NOMO-1 (cell line): Measurements from ENCODE around the gene LCN9.

Source experiments
- DNase-seq, 2 experiments: peaks; one replicate each; lab custom pipeline; 2025; ENCODE audit not compliant: unreplicated experiment in 2 of 2; lab: John Stamatoyannopoulos, UW

The LCN9 gene

DNA sequence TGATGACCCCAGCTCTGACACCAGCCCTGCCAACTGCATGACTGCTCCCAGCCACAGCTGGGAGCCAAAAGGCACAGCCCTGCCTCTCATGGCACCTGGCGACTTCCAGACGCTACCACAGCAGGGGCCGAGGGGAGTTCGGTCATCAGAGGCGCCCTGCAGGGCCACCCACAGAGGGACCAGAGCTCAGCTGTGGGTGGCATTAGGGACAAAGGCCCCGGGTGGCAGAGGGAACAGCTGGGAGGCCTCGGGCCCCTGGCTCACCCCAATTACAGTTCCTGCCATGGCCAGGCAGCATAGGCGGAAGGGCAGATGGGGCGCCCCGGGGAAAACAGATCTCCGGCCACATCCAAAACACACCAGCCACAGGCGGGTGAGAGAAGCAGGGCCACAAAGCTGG, 32.5 kb downstream of the LCN9 start:
- no peak for DNase-seq

DNA sequence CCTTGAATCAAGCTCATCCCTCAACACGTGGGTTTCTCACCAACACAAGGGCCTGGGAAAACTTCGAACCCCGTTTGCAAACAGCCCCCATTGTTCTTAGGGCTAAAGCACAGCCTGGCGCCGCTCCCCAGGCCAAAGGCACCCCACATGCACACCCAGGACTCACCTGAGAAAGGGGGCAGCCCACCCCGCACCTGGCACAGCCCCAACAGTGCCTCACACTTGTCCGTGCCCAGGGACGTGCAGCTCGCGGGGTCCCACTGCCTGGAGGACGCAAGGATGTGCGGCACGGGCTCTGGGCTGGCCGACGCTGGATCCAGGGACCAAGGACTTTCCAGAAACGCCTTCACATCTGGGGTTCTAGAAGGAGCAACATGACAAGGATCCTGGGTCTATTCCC, 33.3 kb downstream of the LCN9 start:
- no peak for DNase-seq

DNA sequence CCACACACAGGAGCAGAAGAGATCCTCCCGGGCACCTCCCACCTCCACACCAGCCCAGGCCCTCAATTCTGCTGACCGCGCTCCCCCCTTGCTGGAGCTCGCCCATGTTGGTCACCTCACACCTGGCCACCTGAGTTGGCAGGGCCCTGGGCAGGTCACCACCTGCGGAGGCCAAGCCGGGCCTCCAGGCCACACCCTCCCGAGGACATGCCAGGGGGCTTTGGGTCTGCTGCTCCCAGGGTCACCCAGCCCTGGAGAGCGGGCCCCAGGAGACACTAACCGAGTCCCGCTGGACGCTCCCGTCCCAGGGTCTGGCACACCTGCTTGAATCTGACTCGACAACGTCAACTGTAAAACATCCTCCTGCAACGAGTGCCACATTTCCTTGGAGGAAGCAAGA, 34.1 kb downstream of the LCN9 start:
- DNase-seq, result no peak

DNA sequence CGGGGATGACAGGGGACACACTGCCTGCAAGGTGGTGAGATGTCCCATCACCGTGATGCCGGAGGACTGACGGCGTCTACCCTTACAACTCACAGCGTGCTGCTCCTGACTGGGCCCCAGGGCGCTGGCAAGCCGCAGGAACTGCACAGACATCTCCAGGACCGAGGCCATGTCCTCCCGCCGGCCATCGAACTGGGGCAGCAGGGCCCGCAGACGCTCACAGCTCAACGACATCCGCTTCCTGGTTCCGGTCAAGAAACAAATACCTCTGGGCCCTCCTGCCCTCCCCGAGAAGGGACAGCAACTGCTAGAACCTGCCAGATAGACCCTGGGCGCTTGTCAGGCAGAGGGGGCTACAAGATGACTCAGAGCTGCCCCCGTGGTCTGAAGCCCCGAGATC, 35.1 kb downstream of the LCN9 start:
- no peak for DNase-seq

DNA sequence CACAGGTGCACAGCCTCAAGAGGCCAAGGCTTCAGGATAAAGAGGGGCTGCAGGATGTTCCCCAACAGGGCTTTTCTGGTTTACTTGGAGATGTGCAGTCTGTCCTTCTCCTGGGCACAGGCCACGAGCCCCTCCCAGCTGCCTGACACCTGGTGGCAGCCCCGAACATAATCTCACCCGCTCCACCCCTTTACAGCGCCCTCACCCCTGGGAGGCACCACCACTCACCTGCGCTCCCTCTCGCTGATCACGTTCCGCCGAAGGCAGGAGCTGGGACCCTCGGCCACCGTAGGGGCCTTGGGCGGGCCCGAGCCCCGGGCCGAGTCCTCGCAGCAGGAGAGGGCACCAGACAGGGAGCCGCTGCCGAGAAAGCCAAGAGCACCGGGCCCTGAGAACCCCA, 35.7 kb downstream of the LCN9 start:
- DNase-seq, result no peak

DNA sequence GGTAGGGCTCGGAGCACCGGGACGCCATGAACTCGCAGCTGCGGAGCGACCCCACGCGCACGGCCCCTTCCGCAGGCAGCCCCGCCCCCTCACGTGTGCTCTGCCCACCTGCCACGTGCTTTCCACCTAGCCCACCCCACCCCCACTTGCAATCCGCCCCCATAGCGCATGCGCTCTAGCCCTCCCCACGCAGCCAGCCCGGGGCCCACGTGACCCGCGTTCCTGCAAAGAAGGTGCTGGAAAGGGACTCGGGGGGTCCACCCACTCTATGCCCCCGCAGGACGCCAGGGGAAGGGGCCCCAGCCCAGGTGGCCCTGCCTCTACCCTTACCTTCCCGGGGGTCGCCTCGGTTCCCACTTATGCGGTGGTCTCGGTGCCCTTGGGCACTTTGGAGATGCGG, 36.3 kb downstream of the LCN9 start, which contains the start of gene SOHLH1:
TSS of gene SOHLH1 (minus strand) at position 42 of the 400 bp plus-strand sequence. CDS start at position 28, 14 bp downstream.
- DNase-seq, result no peak

DNA sequence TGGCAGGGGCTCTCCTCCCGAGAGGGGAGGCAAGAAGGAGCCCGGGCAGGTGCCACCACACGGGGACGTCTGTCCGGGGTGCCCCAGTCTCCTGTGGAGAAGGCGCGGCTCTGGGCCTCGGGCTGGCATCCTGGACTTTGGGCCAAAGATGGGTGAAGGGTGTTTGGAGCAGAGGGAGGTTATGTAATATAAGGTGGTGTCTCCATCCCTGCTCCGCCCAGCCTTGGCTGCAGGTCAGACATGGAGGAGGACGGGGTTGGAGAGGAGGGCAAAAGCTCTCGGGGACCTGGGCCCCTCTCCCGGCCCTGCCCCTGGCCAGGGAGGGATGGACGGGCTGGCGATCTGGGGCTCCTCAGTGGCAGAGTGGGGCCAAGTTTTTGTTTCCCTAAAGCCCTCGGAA, 37.4 kb downstream of the LCN9 start:
- no peak for DNase-seq

DNA sequence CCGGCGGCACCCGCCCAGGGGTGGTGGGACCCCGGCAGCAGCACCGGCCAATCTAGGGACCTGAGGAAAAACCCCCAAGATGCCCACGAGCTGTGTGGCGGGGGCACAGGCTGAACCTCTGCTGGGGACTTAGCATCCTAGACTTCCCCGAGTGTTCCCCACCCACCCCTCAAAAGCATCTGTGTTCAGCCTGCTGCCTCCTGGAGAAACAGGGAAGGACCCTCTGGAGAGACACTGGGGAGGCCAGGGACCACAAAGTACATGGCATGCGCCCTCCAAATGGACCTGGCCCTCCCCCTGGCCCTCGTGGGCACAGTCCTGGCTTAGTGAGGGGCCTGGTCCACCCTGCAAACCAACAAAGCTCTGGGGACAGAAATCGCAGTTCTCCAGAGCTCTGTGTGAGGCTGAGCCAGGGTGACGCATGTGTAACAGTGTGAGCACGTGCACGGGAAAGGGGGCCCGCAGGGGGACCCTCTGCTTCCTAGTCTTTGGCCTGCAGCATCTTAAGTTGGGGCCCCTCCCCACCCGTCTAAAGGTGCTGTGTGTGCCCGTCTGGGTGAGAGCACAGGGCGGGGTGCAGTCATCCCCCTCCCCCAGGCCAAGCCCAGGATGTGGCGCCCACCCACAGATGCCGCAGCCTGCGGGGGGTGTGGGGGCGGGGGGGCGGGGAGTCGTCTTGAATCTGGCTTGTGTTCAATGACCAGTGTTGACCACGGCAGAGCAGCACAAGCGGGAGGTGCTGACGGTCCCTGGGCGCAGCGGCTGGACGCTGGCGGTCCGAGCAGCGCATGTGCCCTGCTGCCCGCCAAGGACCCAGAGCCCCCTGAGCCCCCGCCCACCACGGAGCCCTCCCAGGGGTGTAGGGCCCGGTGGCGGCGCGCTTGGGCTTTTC, 38.2 kb downstream of the LCN9 start:
- DNase-seq, result no peak

DNA sequence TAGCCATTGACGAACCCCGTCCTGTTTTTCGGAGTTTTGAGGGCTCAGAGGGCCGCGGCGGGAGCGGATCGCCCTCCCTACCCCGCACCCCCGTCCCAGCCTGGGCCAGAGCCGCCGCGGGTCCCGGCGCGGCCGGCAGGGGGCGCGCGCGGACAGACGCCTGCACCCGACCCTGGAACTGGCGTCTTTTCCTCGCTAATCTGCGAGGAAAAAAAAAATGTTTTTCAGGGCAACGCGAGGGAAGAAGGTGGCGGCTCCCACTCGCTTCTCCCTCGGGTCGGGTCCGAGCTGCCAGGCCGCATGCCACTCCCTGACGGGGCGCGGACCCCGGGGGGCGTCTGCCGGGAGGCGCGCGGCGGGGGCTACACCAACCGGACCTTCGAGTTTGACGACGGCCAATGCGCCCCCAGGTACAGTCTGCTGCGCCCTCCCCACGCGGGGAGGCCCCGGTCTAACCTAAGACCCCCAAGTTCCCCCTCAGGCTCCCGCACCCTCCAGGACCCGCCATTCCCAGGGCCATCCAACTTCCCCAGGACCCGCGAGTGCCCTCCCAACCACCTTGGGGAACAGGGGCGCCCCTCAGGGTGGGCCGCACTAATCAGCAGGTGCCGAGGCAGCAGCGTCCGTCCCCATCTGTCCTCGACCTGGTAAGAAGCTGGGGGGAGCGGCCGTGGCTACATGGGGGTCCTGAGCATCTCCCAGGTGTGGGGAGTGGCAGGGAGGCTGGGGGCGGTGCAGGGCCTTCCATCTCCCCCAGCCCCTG, 39.0 kb downstream of the LCN9 start, which contains the start of gene KCNT1:
TSS of gene KCNT1 (plus strand) at position 227 of the 763 bp plus-strand sequence. CDS start at position 301, 74 bp downstream.
- peak; percentile 56 to 71 for DNase-seq

DNA sequence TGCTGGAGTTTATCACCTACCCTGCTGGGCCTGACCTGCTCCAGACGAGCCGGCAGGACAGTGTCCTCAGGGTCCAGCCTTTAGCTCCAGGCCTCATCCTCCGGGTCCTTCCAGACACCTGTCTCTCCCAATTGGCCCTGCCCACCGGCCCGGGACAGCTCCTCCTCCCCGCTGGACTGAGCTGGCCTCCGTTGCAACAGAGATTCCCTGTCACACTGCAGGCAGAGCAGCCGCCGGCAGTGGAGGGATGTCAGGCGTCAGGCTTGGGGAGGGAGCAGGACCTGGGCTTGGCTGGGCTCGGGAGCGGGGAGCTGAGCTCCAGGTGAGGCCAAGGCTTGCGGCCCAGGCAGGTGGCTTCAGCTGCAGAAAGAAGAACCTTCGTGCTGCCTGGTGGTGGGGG, 40.6 kb downstream of the LCN9 start:
- no peak for DNase-seq

DNA sequence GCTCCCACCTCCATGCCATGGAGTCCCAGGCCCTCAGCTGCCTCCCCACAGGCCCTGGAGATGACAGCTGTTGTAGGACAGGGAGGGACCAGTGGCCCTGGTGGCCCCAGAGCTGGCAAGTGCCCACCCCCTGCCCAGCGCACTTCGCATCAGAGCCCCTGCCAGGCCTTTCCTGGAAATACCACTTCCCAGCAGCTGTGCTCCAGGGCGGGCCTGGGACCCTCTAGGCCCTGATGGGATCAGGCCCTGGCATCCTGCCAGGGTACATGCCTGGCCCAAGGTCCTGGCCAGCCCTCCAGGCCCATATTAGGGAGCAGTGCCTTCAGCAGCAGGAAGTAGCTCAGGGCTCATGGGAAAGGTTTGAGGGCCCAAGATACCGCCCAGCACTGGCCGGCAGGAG, 41.4 kb downstream of the LCN9 start:
- no peak for DNase-seq

DNA sequence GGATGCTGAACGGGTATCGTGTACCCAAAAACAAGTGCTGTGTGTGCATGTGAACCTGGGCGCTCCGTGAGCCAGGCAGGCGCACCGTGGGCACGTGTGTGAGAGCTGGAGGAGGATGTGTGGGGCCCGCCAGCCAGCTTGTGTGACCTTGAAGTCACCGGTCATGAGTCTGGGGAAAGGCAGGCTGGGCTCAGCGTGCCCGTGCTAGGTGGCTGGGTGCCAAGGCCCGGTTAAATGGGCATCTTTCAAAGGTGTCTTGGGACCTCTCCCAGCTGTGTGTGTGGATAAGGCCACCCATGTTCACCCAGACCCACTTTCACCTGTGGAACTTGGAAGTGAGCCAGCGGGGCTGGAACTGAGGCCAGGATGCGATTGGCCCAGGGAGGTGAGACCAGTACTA, 42.3 kb downstream of the LCN9 start:
- DNase-seq, result no peak

DNA sequence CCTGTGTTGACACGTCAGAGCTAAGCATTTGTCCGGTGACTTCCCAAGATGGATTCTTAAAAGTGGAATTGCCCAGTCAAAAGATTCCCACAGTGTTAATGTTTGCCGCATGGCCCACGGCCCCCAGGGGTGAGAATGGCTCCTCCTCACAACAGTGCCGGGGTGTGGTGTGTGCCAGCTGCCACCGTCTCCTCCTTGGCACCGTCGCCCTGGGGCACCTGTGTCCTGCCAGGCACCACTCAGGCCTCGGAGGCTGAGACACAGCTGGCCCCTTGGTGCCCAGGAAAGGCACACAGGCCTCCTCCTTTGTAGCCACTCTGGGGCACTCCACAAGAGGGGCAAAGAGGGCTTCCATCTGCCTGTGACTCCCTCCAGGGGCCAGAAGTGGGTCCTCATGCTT, 43.2 kb downstream of the LCN9 start:
- DNase-seq, result no peak

DNA sequence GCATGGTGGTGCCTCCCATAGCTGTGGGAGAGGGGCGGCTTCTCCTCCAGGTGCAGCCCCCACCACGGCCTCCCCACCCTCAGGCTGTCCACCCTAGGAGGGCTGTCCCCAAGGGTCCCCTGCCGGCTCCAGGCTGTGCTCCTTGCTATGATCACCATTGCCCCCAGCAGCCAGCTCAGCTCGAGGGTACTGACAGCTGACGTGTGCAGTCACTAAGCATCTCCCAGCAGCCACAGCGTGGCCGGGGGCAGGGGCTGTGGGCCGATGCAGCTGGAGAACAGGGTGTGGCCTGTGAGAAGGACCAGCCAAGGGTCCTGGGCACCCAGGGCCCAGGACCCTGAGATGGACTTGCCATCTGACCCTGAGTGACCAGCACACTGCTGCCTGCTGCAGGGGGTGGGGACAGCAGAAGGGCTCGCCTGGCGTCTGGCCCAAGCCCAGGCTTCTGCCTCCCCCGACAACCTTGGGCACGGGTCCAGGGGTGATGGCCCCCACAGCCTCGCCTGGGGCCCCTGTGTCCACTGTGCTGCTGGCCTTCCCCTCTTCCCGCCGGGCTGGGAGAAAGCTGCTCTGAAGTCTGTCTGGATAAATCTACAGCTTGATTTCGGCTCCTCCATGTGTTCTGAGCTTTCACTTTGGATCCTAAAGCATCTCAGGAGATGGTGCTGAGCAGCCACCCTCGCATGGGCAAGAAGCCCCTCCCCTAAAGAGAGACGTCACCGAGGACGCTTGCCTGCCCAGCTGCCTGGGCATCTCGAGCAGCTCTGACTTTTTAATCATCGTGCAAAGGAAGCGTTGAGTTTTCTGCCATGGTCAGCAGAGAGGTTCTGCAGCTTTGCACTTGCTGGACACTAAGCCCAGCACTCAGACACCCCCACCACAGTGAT, 44.4 kb downstream of the LCN9 start:
- DNase-seq, result no peak

DNA sequence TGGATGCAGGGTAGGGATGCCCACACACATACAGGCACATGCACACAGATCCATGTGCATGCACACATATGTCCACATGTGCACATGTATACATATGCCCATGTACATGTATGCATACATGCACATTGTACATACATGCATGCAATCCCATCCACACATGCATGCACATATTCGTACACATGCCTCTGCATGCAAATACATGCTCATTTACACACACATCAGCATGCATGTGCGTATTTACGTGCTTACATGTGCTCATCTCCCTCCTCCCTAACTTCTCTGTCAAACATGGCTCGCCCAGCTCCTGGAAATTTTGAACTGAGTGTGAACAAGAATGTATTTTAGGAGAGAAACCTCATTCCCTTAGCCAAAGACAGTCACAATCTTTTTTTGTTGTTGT, 45.1 kb downstream of the LCN9 start:
- DNase-seq, result no peak

DNA sequence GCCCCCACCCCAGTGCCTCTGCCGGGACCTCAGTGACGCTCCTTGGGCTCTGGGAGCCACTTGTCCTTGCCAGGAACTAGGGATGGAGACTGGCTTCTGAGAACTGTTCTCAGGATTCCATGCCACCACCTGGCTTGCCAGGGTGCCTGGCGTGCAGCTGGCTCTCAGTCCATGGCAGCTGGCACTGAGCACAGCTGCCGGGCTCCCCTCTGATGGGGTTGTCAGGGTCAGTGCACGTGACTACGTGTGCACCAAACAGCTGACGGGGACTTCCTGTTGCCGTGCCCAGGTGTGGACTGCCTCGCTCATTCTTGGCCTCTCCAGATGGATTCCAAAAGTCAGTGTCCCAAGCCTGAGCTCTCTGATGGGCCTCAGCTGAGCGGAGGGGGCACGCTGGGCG, 48.3 kb downstream of the LCN9 start:
- no peak for DNase-seq

DNA sequence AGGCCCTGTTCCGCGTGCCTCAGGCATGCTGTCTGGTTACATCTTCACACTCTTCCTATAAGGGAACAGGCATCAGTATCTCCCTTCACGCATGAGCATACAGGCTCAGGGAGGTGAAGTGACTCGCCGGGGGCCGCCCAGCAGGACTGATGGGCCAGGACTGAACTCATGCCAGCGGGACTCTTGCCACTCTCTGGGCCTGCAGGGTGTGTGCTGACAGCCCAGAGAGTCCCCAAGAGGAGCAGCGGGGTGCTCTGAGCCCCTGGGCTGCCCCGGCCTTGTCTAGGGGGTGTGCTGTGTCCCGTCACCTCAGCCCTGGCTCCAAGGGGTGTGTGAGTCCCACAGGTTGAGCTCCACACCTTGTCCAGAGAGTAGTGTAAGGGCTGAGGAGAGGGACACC, 48.8 kb downstream of the LCN9 start:
- DNase-seq, result no peak

DNA sequence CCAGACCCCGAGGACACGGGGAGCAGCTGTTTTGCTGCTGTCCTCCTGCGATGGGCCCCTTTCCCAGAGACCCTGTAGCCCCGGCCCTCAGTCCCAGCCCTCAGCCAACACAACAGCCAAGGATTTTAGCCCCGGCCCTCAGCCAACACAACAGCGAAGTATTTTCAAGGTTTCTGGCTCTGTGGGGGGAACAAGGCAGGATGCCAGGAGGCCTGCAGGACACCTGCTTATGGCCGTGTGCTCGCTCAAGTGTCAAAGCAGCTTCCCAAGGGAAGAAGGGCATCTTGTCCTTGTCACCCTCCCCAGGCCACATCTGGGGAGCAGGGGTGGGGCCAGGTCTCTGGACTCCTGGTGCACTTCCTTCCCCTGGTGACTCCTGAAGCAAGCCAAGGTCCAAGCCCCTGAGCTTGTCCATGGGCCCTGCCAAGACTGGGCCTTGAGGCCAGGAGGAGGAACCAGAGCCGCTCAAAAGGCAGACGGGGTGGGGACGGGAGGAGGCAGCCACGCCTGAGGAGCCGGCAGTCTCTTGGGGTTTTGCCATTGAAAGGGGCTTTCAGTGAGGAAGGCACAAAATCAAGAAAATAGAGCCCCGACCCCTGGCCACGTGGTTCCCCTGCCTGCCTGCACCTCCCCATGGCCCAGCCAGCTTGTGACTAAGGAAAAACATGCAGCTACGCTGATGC, 49.6 kb downstream of the LCN9 start:
- no peak for DNase-seq

DNA sequence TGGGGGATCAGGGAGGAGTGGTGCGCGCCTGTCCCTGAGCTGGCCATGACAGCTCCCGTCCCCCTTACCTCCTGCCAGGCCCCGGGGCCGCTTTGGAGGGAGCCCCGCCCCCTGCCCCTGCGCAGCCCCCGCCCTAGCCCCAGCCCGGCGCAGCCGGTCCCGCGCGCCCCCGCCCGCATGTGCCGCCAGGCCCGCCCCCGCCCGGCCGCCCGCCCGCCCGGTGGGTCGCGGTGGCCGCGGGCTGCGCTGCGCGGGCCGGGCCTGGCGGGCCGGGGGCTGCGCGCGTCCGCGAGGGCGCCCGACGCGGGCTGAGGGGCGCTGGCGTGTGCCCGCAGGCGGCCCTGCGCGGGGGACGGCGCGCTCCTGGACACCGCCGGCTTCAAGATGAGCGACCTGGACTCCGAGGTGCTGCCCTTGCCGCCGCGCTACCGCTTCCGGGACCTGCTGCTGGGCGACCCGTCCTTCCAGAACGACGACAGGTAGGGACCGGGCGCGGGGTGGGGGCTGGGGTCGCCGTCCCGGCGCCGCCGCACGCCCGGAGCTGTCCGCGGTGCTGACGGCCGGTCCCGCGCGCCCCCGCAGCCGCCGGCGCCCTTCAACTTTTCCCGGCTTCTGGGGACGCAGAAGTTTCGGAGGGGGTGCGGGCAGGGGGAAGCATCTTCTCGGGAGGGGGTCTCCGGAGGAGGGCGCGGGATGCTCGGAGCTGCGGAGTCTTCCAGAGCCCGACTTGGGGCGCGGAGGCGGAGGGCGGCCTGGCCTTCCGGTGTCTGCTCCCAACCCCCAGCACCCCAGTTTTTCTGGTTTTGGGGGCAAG, 51.3 kb downstream of the LCN9 start:
- no peak for DNase-seq
